Right forelimb (tissue), 1 donor: Measurements from ENCODE around the gene GPRIN3.

Experiments
- DNase-seq: peaks from one replicate; pipeline ENCODE4 v3.0.0-alpha.2; 2018

Gene GPRIN3

DNA sequence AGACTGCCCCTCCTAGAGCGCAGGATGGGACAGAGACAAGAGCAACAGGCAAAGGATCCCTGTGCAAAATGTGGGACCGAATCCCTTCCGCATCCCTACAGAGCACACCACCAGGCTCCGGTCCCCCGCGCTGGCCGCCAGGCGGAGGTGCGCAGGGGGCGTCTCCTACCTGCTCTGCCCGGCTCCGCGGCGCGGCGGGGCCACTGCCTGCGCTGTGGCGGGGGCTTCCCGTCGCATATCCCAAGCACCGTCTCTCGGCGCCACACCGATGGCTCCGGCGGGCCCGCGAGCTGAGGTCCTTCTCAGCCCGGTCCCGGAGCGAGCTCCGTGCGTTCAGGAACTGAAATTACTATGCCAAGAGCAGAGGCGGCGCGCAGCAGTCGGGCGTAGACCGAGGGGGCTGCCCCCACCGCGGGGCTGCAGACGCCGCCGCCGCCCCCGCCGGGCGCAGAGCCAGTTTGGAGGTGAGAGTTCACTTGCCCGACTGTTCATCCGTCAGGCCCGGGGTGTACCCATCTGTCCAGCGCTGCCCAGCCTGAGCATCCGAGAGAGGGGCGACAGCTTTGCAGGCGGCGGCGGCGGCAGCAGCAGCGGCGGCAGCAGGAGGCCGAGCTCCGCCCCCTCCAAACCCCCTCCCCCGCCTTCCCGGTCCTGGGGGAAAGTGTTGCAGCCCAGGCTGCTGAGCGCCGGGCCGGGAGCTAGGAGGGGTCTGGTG is at the start of gene GPRIN3:
TSS of gene GPRIN3 (minus strand) at position 355 of the 715 bp plus-strand sequence. CDS start 57,690 bp downstream, outside the sequence.
- peak; percentile 71 for DNase-seq

DNA sequence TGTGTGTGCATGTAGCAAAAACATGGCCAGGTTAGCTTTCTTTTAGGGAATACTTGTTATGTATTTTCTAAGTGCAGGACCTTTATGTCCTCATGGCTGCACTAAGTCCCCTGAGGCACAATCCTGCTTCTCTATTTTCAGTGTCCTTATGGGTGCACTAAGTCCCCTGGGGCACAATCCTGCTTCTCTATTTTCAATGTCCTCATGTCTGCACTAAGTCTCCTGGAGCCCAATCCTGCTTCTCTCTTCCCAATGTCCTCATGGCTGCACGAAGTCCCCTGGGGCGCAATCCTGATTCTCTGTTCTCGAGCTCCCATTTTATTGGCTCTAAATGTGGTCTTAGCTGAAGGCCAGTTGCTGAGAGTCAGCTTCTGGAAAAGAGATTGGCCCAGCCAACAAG is 49.7 kb upstream of the GPRIN3 start:
- DNase-seq = no peak

DNA sequence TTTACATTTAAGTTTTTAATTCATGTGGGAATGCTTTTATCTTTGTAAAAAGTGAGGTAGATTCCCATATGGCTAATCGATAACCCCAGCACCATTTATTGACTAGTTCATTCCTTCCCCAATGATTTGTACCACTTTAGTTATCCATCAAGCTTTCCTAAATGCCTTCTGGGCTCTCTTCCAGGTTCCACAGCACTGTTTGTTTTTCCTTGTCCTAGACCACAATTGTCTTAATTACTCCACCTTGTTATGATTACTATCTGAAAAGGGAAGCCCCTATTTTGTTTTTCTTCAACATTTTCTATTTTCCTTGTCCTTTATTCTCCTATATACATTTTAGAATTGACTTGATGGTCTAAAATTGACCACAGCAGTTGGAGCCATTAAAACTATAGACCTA is 48.5 kb upstream of the GPRIN3 start:
- DNase-seq = no peak

DNA sequence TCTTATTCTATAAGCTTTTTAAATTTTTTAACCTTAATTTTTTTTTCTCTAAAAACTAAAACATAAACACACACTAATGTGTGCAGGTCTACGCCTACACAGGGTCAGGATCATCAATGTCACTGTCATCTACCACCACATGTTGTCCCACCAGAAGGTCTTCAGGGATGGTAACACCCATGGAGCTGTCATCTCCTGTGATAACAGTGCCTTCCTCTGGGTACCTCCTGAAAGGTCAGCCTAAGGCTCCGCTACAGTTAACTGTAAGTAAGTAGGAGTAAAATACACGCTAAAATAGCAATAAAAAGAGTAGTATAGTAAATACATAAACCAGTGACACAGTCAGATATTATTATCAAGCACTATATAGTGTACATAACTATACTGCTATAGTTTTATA is 45.9 kb upstream of the GPRIN3 start:
- no peak for DNase-seq

DNA sequence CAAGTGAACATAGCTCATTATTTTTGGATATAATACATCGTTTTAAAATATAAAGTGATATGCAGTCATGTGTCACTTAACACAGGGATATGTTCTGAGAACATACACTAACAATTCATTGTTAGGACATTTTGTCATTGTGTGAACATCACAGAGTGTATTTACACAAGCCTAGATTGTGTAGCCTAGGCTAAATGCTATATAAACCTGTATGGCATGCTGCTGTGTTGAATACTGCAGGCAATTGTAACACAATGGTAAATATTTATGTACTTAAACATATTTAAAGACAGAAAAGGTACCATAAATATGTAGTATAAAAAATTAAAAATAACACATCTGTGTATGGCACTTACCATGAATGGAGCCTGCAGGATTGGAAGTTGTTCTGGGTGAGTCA is 44.9 kb upstream of the GPRIN3 start:
- no peak for DNase-seq

DNA sequence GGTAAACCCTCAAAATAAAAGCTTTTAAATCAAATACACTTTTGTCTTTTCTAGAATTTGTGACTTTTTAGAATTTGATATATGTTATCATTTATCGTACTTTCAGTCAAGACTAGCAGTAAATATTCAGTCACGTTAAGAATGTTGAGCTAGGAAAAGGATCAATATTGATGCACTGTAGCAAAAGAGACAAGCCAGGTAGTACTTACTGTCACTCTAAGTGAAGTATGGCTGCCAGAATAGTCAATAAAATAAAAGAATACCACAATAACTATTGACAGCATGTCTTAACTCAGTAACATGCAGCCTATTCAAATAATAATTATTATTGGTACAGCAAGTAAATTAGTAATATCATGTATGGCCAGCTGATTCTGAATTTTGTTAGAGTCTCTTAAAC is 43.6 kb upstream of the GPRIN3 start:
- DNase-seq = no peak

DNA sequence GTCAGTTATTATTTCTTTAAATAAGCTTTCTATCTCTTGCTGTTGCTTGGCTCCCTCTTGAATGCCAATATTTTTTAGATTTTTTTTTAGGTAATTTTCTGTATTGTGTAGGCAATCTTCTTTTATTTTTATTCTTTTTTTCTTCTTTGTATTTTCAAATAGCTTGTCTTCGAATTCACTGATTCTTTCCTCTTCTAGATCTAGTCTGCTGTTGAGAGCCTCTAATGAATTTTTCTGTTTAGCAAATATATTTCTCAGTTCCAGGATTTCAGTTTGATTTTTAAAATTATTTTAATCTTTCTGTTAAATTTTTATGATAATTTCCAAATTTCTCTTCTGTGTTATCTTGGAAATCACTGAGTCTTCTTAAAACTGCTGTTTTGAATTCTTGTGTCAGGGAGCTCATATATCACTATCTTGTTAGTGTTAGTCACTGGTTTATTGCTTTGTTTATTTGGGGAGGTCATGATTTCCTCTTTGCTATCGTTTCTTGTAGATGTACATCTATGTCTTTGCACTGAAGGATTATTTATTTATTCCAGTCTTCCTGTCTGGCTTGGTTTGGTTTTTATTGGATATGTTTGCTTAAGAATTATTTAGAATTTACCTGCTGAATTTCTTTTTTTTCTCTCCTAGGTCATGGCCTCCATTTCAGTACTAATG is 39.9 kb upstream of the GPRIN3 start:
- DNase-seq = no peak

DNA sequence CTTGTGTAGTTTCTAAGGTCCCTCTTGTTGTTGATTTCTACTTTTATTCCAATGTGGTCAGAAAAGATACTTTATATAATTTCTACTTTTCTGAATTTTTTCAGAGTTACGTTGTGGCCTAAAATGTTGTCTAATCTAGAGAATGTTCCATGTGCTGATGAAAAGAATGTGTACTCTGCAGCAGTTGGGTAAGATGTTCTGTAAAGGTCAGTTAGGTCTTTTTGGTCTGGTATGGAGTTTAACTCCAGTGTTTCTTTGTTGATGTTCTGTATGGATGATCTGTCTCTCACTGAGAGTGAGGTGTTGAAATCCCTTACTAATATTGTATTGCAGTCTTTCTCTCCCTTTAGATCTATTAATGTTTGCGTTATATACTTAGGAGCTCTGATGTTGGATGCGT is 37.0 kb upstream of the GPRIN3 start:
- DNase-seq = no peak

DNA sequence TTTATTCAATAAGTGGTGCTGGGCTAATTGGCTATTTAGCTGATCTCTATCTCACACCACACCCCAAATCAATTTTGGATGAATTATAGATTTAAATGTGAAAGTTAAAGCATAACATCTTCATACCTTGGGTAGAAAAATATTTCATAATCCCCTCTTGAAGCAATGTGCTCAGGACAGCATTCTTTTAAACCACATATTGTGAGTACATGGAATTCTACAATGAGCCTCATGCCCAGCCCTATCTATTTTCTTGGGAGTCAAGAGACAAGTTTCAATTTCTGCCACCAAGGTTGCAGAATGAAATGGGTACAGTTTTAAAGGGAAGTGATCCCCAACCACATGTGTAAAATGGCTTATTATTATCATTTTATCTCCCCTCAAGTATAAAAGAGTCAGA is 30.6 kb upstream of the GPRIN3 start:
- DNase-seq = no peak

DNA sequence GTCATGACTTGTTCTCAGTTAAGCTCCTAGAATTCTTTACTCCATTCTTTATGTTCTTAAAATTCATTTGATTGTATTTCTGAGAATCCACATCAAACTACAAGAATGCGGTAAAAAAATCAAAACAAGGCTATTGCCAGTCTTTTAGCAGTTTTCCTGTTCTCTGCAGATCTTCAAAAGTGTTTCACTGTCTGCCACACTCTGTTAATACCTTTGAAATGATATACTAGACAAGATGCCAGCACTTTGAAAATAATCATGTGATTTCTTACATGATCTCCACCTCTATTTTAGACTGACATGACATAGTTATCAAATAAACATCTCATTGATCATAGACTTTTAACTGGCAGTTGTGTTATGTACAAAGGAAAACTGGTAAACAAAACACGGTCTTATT is 30.1 kb upstream of the GPRIN3 start:
- no peak for DNase-seq

DNA sequence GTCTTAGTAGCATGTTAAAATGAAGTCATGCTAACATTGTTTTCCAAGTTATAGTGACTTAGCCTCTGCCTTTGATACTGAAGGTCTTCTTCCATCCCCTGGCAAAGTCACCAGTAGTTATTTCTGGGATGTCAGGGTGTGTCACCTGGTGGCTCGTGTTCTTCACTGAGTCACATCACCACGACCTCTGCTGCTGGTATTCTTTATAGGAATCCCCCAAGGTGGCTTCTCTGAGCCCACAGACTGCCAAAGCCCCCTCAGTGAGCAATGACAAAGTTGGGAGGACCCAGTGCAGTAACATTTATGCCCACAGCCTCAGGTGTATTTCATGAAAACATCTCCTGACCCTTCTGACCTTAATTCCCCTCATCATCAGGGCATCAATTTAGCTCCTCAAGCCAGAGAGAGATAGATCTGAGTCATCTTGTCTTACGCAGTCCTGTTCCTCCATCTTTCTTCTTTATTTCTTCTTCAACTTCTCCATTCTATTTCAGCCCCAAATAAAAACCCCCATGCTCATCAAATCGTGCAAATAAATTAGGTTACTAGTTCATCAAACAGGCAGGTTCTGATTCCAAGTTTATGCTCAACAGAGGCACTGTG is 29.3 kb upstream of the GPRIN3 start:
- no peak for DNase-seq

DNA sequence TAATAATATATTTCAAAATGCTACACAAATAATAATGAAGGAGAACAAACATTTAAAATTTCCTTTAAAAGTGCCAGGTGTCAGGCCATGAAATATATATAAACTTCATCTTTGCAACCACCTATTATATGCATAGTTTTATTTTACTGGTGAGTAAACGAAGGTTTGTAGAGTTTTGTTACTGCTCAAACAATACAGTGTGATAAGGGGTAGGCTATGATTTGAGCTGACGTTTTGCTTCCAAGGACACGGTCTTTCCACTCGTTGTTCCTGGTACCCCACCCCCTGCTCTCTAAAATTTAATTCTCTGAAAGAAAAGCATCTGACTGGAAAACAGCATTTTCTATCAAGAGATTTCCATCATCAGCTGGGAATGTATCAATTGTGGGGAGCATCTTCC is 27.2 kb upstream of the GPRIN3 start:
- DNase-seq = no peak

DNA sequence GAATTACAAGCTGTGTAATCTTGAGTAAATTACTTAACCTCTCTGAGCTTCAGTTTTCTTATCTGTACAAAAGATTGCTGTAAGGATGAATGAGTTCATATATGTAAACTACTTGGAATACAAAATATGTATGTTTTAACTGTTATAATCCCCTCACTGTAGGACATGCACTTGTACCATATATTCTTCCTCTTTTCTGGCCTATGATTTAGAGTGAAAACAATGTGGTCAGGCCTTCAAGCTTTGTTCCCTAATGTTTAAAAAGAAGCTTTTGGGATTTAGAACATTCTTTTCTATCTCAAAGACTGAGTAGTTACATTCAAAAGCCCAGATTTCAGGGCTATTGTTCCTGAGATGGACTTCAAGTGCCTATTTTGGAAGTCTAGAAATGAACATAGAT is 26.7 kb upstream of the GPRIN3 start:
- DNase-seq = no peak

DNA sequence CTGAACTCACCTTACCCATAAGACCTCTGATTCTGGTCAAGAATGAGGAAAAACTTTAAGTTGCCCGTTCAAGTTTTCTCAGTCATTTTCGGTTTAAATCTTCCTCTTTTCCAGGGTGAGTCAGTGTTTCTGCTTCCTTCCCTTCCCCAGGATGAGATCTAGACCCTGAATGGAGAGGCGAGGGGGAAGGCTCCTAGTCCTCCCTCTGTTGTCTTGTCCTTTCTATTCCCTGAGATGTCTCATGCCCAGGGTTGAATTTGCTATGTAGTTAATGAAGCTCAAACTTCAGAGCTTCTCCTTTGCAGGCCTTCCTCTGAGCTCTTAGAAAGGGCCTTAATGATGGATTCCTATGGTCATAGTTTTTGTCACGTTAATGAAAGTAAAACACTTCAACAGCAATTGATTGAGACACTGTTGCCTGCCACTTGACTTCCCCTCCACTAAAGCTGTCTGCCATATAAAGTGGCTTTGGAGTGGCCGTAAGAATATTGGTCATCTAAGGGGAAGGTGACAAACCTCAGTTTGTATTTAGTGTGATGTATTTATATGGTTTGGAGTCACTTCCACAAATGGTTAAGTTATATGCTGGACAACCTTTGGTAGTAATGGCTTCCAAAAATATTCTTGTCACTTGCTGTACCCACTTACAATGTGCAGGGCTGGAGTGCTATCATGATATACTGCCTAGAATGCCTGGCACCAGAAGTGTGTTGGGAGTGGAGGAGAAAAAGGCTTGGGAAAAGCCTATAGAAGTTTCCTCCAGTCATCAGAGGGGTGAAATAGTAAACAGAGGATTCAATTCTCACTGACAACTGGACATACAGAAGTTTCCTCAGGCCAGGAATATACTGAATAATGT is 24.3 kb upstream of the GPRIN3 start:
- DNase-seq = no peak

DNA sequence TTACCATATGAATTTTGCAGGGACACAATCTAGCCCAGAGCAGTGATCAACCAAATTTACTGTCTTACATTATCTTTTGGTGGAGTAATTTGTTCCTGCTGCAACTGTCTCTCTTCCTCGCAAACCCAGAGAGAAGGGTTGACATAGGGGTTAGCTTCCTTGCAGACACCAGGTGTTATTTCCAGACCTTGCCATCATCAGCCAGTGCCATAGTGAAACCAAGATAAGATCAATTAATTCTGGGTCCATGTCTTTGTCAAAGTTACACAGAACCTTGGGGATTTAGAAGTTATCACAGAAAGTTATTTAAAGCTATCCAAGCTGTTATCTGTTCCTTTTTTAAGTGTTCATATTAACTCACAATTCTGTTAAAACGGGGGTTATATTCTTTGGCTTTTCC is 23.6 kb upstream of the GPRIN3 start:
- DNase-seq = no peak

DNA sequence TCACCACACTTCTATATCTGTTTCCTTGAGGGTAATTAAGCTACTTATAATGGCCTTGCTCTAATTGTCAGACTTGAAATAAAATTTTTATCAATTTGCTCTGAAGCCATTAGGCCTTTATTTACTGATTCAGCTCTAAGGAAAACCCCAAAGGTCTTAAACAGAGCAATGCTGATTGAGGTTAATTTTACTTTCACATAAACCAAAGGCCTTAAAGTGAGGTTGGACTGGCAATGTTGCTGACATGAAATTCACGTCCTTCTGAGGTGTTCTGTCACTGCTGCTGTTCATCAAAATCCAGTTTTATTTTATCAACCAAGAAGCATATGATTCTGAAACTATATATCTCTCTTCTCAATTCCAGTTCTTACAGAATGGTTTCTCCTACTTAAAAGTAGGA is 21.7 kb upstream of the GPRIN3 start:
- DNase-seq = no peak

DNA sequence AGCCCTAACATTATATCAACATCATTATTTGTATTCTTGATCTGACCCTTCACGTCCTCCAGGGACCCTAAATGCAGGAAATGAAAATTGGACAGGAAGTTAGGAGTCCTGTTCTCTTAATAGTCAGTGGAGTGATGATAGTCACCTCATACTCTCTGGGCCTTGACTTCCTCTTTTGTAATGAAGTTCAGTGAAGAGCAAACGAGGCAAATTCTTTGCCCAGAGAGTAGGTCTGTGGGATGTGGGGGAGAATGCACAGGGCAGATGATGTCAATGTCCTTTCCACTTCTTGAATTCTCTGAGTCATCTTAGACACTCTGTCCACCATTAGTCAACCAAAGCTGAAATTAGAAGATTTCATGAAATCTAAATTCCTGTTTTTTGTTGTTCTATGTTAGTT is 17.1 kb upstream of the GPRIN3 start:
- DNase-seq = no peak

DNA sequence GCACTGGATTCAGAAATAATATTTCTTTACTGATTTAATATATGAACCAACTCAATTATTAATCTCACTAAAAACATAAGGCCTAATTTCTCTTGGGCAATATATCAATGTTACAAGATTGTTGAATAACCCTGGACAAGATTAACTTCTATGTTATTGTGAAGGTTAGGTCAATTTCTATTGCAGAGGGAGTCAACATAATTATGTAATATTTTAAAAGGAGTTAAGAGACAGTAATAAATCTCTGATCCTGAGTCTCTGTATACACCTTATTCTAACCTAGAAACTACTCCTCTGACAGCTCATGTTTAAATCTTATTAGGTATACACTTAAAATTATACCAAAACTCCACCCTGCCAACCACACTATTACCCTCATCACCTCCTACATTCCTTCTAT is 15.1 kb upstream of the GPRIN3 start:
- no peak for DNase-seq

DNA sequence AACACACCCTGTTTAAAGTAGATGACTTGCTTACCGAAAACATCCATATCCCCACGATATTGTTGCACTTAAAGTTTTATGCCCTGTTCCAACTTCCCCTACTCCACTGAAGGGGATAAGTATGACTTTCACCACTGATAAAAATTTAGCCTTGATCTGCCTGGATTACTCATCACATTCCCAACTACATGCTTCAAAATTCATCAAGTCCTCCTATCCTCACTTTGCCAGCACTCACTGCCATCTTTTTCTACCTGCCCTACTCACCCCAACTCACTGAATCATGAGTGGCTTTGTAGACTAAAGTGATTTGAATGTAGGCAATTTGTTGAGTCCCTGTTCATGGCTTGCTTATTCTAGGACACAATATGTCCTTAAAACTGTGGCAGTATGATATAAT is 12.2 kb upstream of the GPRIN3 start:
- DNase-seq = no peak

DNA sequence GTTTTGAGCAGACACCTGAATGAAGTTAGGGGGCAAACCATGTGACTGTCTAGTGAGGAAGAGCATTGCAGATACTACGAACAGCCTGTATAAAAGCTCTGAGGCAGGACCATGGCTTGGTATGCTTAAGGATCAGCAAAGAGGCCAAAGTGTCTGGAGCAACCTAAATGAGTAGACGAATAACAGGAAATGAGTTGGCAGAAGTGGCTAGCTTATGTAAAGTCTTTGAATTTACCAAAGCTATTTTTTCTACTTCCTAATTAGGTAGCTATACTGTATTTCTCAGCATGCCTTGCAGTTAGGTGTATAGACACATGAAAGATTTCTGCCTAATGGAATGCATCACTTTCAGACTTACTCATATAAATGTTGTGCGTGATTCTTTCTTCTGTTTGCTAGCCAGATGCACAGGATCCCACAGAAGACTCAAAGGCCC is 9.3 kb upstream of the GPRIN3 start:
- DNase-seq = no peak

DNA sequence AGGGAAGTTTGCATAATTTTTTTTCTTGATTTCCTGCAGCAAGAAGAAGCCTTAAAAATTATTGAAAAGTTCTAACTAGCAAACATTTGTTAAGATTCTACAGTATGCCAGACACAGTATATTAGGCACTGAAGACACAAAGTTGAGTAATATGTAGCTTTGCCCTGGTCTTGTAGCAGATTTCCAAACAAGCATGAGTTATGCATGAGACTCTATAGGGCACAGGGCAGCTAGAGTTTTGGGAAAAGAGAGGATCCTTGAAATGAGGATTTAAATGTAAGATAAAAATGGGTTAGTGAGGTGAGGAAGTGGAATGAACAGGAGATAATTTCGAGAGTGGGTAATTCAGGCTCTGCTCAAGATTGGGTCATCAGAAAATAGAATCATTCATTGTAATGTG is 8.6 kb upstream of the GPRIN3 start:
- no peak for DNase-seq

DNA sequence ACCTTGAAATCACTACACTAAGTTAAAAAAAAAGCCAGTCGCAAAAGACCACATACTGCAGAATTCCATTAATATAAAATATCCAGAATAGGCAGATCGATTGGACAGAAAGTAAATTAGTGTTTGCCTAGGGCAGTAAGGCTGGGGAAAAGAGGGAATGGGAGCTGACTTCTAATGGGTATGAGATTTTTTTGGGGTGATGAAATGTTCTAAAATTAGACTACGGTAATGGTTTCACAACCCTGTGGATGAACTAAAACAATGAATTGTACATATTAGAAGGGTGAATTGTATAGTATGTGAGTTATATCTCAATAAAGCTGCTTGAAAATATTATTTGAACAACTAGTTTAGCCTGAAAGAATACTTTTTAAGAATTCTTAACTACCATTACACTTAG is 6.7 kb upstream of the GPRIN3 start:
- no peak for DNase-seq

DNA sequence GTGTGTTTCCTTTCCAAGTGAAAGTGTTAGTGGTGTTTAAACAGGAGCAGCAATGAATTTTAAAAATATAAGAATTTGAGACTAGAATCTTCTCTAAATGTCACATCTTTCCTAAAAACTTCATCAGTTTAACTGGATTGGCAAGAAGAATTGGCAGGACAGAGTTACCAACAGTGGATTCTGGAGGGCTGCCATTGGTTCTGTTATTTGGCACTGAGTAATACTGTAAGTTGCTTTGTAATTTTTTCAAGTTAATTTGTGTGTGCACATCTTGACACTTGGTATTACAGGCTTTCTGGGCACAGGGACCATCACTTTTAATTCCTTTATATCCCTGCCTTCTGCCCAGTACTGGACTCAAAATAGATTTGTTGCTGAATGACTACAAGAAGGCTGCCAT is 4.5 kb upstream of the GPRIN3 start:
- DNase-seq = no peak

DNA sequence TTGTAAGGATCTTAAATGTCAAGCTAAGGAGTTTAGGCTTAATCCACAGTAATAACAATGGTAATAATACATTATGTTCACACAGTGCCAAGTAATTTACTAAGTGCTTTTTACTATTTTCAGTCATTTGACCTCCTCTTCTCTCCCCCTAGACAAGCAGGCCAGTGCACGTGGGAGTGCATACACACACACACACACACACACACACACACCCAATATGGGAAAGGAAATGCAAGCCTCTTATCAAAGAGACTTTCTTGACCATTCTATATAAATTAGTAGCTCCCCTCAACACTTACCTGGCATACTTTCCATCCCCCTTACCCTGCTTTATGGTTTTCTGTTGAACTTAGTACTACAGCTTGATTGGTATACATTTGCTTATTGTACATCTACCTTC is 3.8 kb upstream of the GPRIN3 start:
- no peak for DNase-seq
